ENCODE data around the gene BMS1. TPM values are rescaled to one million over a fixed set of nuclear protein-coding genes. Genes with fewer than 3 reads are reported as not detected.

BMS1 gene
- total and polyA plus RNA-seq, 2 of the 8 experiments (the other 6 are each of a cell fraction or from before 2014, with no cell fraction given), result 3.7 to 34.6 TPM

- no peak for TF ChIP-seq PHF8 (conservative IDR thresholded peaks at IDR 0.05; ENCODE audit: low read depth, low read length)
- peak; percentile 36; the same call in 1 of the 2 replicates for TF ChIP-seq GABPA (IDR thresholded peaks at IDR 0.05; ENCODE audit: borderline replicate concordance, insufficient read depth, low read length)
- TF ChIP-seq JUN (IDR thresholded peaks at IDR 0.05; ENCODE audit: low read depth, low read length), result no peak
- TF ChIP-seq SUZ12 (IDR thresholded peaks at IDR 0.05; ENCODE audit: low read length), result peak; percentile 57; the same call in 1 of the 2 replicates
- peak; percentile 92 to 94 for TF ChIP-seq RAD21 (IDR thresholded peaks at IDR 0.05 in 1 of 2, conservative IDR thresholded peaks at IDR 0.05 in 1 of 2; ENCODE audit: low read depth in 2 of 2, low read length in 2 of 2)
- no peak for TF ChIP-seq SP2 (IDR thresholded peaks at IDR 0.05; ENCODE audit: low read length)
- TF ChIP-seq BACH1 (IDR thresholded peaks at IDR 0.05; ENCODE audit: low read length), result no peak
- no peak for TF ChIP-seq YY1 (IDR thresholded peaks at IDR 0.05; ENCODE audit: low read depth, low read length)
- TF ChIP-seq HDAC2 (IDR thresholded peaks at IDR 0.05; ENCODE audit: borderline replicate concordance in 1 of 2, low read depth in 2 of 2, low read length in 2 of 2), result no peak
- no peak for TF ChIP-seq BRCA1 (IDR thresholded peaks at IDR 0.05; ENCODE audit: low read depth, low read length)
- TF ChIP-seq CHD1 (IDR thresholded peaks at IDR 0.05; ENCODE audit: low read depth, low read length), result no peak
- TF ChIP-seq CREB1 (IDR thresholded peaks at IDR 0.05), result no peak; the same call in 1 of the 2 replicates
- no peak for TF ChIP-seq GTF2F1 (IDR thresholded peaks at IDR 0.05; ENCODE audit: borderline replicate concordance, low read depth, low read length)
- TF ChIP-seq CBX5 (IDR thresholded peaks at IDR 0.05; ENCODE audit: low read depth, low read length), result no peak
- TF ChIP-seq SIX5 (IDR thresholded peaks at IDR 0.05; ENCODE audit: low read depth, low read length), result no peak
- no peak for TF ChIP-seq EP300 (IDR thresholded peaks at IDR 0.05; ENCODE audit: borderline replicate concordance in 1 of 2, low read depth in 2 of 2, low read length in 2 of 2)
- TF ChIP-seq TAF7 (optimal IDR thresholded peaks at IDR 0.05; ENCODE audit: borderline replicate concordance, low read depth, low read length), result no peak
- TF ChIP-seq SIN3A (conservative IDR thresholded peaks at IDR 0.05 in 1 of 2, IDR thresholded peaks at IDR 0.05 in 1 of 2; ENCODE audit: low read depth in 1 of 2, low read length in 2 of 2), result no peak
- peak; percentile 10; the same call in 1 of the 2 replicates for TF ChIP-seq E2F6 (IDR thresholded peaks at IDR 0.05)
- no peak for TF ChIP-seq RBBP5 (IDR thresholded peaks at IDR 0.05; ENCODE audit: borderline replicate concordance, low read depth, low read length)
- no peak for TF ChIP-seq ZNF274 (IDR thresholded peaks at IDR 0.05; ENCODE audit: borderline replicate concordance, extremely low read depth, low read length)
- peak; percentile 36 for TF ChIP-seq EZH2 (IDR thresholded peaks at IDR 0.05; ENCODE audit: low read depth, low read length, severe bottlenecking)
Observed at GRCh38 chr10:42866115-42866995, 83.8 kb downstream of the BMS1 start (continued).
